Measurements from ENCODE around the gene MAS1.
A peak's percentile ranks its signal among the peaks of the same experiment; 100 is the strongest.

DNA sequence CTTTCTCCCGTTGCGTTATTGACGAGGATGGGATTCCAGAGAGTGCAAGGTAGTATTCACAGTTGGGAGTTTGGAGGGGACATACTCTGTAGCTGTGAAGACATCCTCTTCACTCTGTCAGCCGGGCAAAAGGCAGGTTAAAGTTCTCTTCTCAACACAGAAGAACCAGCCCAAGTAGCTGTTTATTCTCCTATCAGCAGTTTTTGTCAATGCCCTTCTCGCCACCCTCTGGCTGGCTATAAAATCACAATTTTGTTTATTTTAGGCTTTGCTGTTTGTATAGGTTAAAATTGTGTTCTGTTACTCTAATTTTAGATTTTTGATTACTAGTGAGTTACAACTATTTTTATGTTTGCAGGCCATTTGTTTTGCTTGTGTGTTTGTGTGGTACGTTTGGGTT, 37.9 kb upstream of the MAS1 start:
- TF ChIP-seq, protein P1, sequence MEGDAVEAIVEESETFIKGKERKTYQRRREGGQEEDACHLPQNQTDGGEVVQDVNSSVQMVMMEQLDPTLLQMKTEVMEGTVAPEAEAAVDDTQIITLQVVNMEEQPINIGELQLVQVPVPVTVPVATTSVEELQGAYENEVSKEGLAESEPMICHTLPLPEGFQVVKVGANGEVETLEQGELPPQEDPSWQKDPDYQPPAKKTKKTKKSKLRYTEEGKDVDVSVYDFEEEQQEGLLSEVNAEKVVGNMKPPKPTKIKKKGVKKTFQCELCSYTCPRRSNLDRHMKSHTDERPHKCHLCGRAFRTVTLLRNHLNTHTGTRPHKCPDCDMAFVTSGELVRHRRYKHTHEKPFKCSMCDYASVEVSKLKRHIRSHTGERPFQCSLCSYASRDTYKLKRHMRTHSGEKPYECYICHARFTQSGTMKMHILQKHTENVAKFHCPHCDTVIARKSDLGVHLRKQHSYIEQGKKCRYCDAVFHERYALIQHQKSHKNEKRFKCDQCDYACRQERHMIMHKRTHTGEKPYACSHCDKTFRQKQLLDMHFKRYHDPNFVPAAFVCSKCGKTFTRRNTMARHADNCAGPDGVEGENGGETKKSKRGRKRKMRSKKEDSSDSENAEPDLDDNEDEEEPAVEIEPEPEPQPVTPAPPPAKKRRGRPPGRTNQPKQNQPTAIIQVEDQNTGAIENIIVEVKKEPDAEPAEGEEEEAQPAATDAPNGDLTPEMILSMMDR (IDR thresholded peaks at IDR 0.05) = 0 out of 2 replicates have a peak, but pooled peaks have one; percentile 28
- no peak for TF ChIP-seq ZFX (IDR thresholded peaks at IDR 0.05; ENCODE audit: borderline replicate concordance)
